IMR-90 (cell line): ENCODE measurements around the gene ROR2. TPM values are rescaled to one million over a fixed set of nuclear protein-coding genes. Genes with fewer than 3 reads are reported as not detected.

ENCODE experiments used
- ATAC-seq: fragments of 200-7000 bp; cut with Tn5 transposase; 2 replicates; pipeline ENCODE4 v1.9.1; 2020; ENCODE audit warnings: low read depth, mild to moderate bottlenecking, moderate library complexity
- BruUV-seq: library from RNA; stranded (reverse); fragments of 400-500 nt; replicated peaks from 2 replicates; lab custom pipeline; 2021; lab: Mats Ljungman, UMichigan
- CTCF ChIA-PET: fragments of 300-600 bp; formaldehyde crosslinking; extraction: SDS; loops from one replicate; lab custom pipeline; 2021; ENCODE audit warnings: antibody characterized with exemption; lab: Yijun Ruan, JAX
- POLR2A ChIA-PET: fragments of 300-600 bp; sonication (Branson Sonifier 250); formaldehyde crosslinking; loops from one replicate; lab custom pipeline; 2022; ENCODE audit warnings: antibody characterized with exemption; ENCODE audit not compliant: unreplicated experiment; lab: Charles Lee
- DNase-seq: peaks from one replicate; pipeline ENCODE4 v3.0.0; 2013
- H2AFZ ChIP-seq: replicated peaks from 2 replicates; pipeline ENCODE3; 2013; ENCODE audit warnings: low read length, mild to moderate bottlenecking; ENCODE audit not compliant: poor library complexity
- H2AK5ac ChIP-seq: 2 replicates; pipeline ENCODE4 v1.6.1; 2013; ENCODE audit warnings: low read depth, low read length, inconsistent platforms
- H2AK9ac ChIP-seq: replicated peaks from 2 replicates; pipeline ENCODE3; 2013; ENCODE audit warnings: mild to moderate bottlenecking, low read depth, low read length, moderate library complexity; ENCODE audit not compliant: poor library complexity
- H2BK120ac ChIP-seq: 2 replicates; pipeline ENCODE4 v1.6.1; 2013; ENCODE audit warnings: low read depth, low read length, inconsistent platforms
- H2BK15ac ChIP-seq: 3 replicates; pipeline ENCODE4 v1.6.1; 2013; ENCODE audit warnings: low read depth, low read length, inconsistent platforms
- H2BK20ac ChIP-seq: 2 replicates; pipeline ENCODE4 v1.6.1; 2013; ENCODE audit warnings: low read depth, mild to moderate bottlenecking, inconsistent platforms, low read length, moderate library complexity
- H2BK5ac ChIP-seq: 2 replicates; pipeline ENCODE4 v1.6.1; 2013; ENCODE audit warnings: mild to moderate bottlenecking, low read depth, low read length, inconsistent platforms; ENCODE audit not compliant: poor library complexity, severe bottlenecking
- H3K14ac ChIP-seq: replicated peaks from 2 replicates; pipeline ENCODE4 v1.6.1; 2013; ENCODE audit warnings: low read depth, low read length, inconsistent platforms
- H3K18ac ChIP-seq: 2 replicates; pipeline ENCODE4 v1.6.1; 2013; ENCODE audit warnings: low read depth, low read length, control low read depth
- H3K23ac ChIP-seq: 2 replicates; pipeline ENCODE4 v1.6.1; 2013; ENCODE audit warnings: low read depth, low read length, inconsistent platforms
- H3K27ac ChIP-seq: 2 replicates; pipeline ENCODE4 v1.5.1; 2013; ENCODE audit warnings: mild to moderate bottlenecking, control low read depth, low read length; ENCODE audit not compliant: insufficient read depth
- H3K27me3 ChIP-seq: 2 replicates; pipeline ENCODE4 v1.6.1; 2013; ENCODE audit warnings: low read length; ENCODE audit not compliant: control insufficient read depth, insufficient read depth
- H3K36me3 ChIP-seq: 2 replicates; pipeline ENCODE4 v1.6.1; 2013; ENCODE audit warnings: low read length, mixed read lengths; ENCODE audit not compliant: control insufficient read depth, insufficient read depth
- H3K4ac ChIP-seq: 2 replicates; pipeline ENCODE4 v1.6.1; 2013; ENCODE audit warnings: low read depth, low read length, inconsistent platforms
- H3K4me1 ChIP-seq: 2 replicates; pipeline ENCODE4 v1.6.1; 2013; ENCODE audit warnings: low read length, mixed read lengths; ENCODE audit not compliant: control insufficient read depth, insufficient read depth
- H3K4me2 ChIP-seq: 2 replicates; pipeline ENCODE4 v1.6.1; 2013; ENCODE audit warnings: low read depth, mild to moderate bottlenecking, control low read depth, low read length, moderate library complexity
- H3K4me3 ChIP-seq: 2 replicates; pipeline ENCODE4 v1.5.1; 2013; ENCODE audit warnings: low read depth, mild to moderate bottlenecking, control low read depth, low read length, moderate library complexity; ENCODE audit not compliant: insufficient read depth
- H3K56ac ChIP-seq: 2 replicates; pipeline ENCODE4 v1.6.1; 2013; ENCODE audit warnings: low read length, inconsistent platforms; ENCODE audit not compliant: insufficient read depth; ENCODE audit errors: extremely low read depth
- H3K79me1 ChIP-seq, 2 experiments: 2 replicates each; pipeline ENCODE4 v1.6.1; 2013; ENCODE audit warnings: low read length in 2 of 2, inconsistent platforms in 1 of 2, low read depth in 1 of 2
- H3K9ac ChIP-seq: 2 replicates; pipeline ENCODE4 v1.6.1; 2013; ENCODE audit warnings: low read depth, low read length, control low read depth
- H3K9me1 ChIP-seq: 2 replicates; pipeline ENCODE4 v1.6.1; 2013; ENCODE audit warnings: low read length, inconsistent platforms; ENCODE audit not compliant: insufficient read depth
- H3K9me3 ChIP-seq: 2 replicates; pipeline ENCODE4 v1.6.1; 2013; ENCODE audit warnings: low read length; ENCODE audit not compliant: control insufficient read depth, insufficient read depth
- H4K20me1 ChIP-seq: 2 replicates; pipeline ENCODE4 v1.6.1; 2013; ENCODE audit warnings: low read length, inconsistent platforms; ENCODE audit not compliant: insufficient read depth
- H4K5ac ChIP-seq: 2 replicates; pipeline ENCODE4 v1.6.1; 2013; ENCODE audit warnings: mild to moderate bottlenecking, low read depth, low read length, control low read depth
- H4K8ac ChIP-seq, 2 experiments: 2 replicates each; pipeline ENCODE4 v1.6.1; 2013; ENCODE audit warnings: low read depth in 2 of 2, low read length in 2 of 2, control low read depth in 1 of 2, inconsistent platforms in 1 of 2
- H4K91ac ChIP-seq: 2 replicates; pipeline ENCODE4 v1.6.1; 2013; ENCODE audit warnings: low read depth, low read length, inconsistent platforms; ENCODE audit not compliant: insufficient read depth
- CEBPB ChIP-seq: IDR thresholded peaks from 2 replicates; pipeline ENCODE4 v1.6.1; 2012; ENCODE audit warnings: low read depth, low read length, improper control_type of control experiment
- CHD1 ChIP-seq: IDR thresholded peaks from 2 replicates; pipeline ENCODE4 v1.6.1; 2012; ENCODE audit warnings: low read depth, low read length, improper control_type of control experiment
- ELK1 ChIP-seq: fragments of 150-350 bp; IDR thresholded peaks from 2 replicates; pipeline ENCODE4 v1.6.1; 2016; ENCODE audit warnings: low read depth, mild to moderate bottlenecking, low read length, moderate library complexity, borderline replicate concordance
- MAFK ChIP-seq: IDR thresholded peaks from 2 replicates; pipeline ENCODE4 v1.6.1; 2012; ENCODE audit warnings: low read depth, low read length, improper control_type of control experiment
- NFE2L2 ChIP-seq: fragments of 150-350 bp; IDR thresholded peaks from 2 replicates; pipeline ENCODE4 v1.6.1; 2016; ENCODE audit warnings: low read depth, mild to moderate bottlenecking, low read length
- WGBS, 2 experiments: methylation state at CpG; one replicate each; pipeline versions ENCODE4 v1.1.5 to v1.1.7; 2013; ENCODE audit warnings: missing lambda C conversion rate in 2 of 2; ENCODE audit not compliant: insufficient read length in 1 of 2; ENCODE audit errors: extremely low coverage in 2 of 2; 5-methylcytosine and 5-hydroxymethylcytosine counted together
- dilution Hi-C: fragments of 300-500 bp; cut with HindIII; formaldehyde crosslinking; loops from one replicate; pipeline ENCODE4 v1.14.3; 2018; ENCODE audit warnings: low sequenced_read_pairs; ENCODE audit not compliant: unreplicated experiment
- in situ Hi-C: fragments of 300-500 bp; cut with MboI; formaldehyde crosslinking; loops from 3 replicates; pipeline ENCODE4 v1.14.3; 2019; ENCODE audit warnings: low sequenced_read_pairs, inconsistent platforms, mixed read lengths
- intact Hi-C: fragments of 100-400 bp; cut with micrococcal nuclease; formaldehyde crosslinking; loops from 2 replicates; pipeline ENCODE4 v1.10.0; 2022
- polyA plus RNA-seq, 3 experiments: library from polyadenylated mRNA; depleted of rRNA; stranded (reverse); fragments of >200 nt; gene quantifications; 2 replicates each; pipeline ENCODE4 v1.2.3, GENCODE V29; 2012; ENCODE audit warnings: low replicate concordance in 1 of 3
- total RNA-seq: library from RNA; depleted of rRNA; stranded (reverse); fragments of >200 nt; gene quantifications from 2 replicates; pipeline ENCODE4 v1.2.3, GENCODE V29; 2012
- TF ChIP-seq, protein P1 (sequence below): conservative IDR thresholded peaks from 2 replicates; pipeline ENCODE4 v1.5.1; 2012; ENCODE audit warnings: mild to moderate bottlenecking, low read depth, low read length, improper control_type of control experiment
- TF ChIP-seq, protein P2 (sequence below): fragments of 150-350 bp; IDR thresholded peaks from 2 replicates; pipeline ENCODE4 v1.6.1; 2017; ENCODE audit warnings: mild to moderate bottlenecking, antibody characterized with exemption, low read length, low read depth

ROR2 gene
- total and polyA plus RNA-seq, 2 of the 4 experiments (the other 2 are of a cell fraction): 2.3 to 4.8 TPM

- H2BK120ac ChIP-seq: no peak overlapping the region
- no peaks in the 10 kb centered on the region for H3K79me1 ChIP-seq
- H2AK9ac ChIP-seq: no peak overlapping the region
- no CpG with 5 or more reads among the region's 8 CpGs for WGBS, 2 experiments
- no peaks in the 10 kb centered on the region for H3K36me3 ChIP-seq
- no peaks in the 10 kb centered on the region for H3K9me3 ChIP-seq
- H3K4ac ChIP-seq: no peak overlapping the region
- no peak overlapping the region for H3K18ac ChIP-seq
- no peak overlapping the region for H4K8ac ChIP-seq
- H3K4me1 ChIP-seq: peaks cover 2% of the 10 kb centered on the region; the same call in 1 of the 2 replicates
- H2AFZ ChIP-seq: no peak overlapping the region
- BruUV-seq: no TSS peak
- H2AK5ac ChIP-seq: no peak overlapping the region
- ATAC-seq (no peak), DNase-seq (no peak)
- no peak overlapping the region for H3K23ac ChIP-seq
- TF ChIP-seq, protein P1, sequence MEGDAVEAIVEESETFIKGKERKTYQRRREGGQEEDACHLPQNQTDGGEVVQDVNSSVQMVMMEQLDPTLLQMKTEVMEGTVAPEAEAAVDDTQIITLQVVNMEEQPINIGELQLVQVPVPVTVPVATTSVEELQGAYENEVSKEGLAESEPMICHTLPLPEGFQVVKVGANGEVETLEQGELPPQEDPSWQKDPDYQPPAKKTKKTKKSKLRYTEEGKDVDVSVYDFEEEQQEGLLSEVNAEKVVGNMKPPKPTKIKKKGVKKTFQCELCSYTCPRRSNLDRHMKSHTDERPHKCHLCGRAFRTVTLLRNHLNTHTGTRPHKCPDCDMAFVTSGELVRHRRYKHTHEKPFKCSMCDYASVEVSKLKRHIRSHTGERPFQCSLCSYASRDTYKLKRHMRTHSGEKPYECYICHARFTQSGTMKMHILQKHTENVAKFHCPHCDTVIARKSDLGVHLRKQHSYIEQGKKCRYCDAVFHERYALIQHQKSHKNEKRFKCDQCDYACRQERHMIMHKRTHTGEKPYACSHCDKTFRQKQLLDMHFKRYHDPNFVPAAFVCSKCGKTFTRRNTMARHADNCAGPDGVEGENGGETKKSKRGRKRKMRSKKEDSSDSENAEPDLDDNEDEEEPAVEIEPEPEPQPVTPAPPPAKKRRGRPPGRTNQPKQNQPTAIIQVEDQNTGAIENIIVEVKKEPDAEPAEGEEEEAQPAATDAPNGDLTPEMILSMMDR: no peak
- TF ChIP-seq CHD1: no peak
- TF ChIP-seq NFE2L2: no peak
- TF ChIP-seq, protein P2, sequence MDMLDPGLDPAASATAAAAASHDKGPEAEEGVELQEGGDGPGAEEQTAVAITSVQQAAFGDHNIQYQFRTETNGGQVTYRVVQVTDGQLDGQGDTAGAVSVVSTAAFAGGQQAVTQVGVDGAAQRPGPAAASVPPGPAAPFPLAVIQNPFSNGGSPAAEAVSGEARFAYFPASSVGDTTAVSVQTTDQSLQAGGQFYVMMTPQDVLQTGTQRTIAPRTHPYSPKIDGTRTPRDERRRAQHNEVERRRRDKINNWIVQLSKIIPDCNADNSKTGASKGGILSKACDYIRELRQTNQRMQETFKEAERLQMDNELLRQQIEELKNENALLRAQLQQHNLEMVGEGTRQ: no peak
- TF ChIP-seq MAFK: no peak
- no peak for TF ChIP-seq ELK1
- TF ChIP-seq CEBPB: no peak
- H3K4me3 ChIP-seq: no peak overlapping the region
- no peak overlapping the region for H3K14ac ChIP-seq
- H3K4me2 ChIP-seq: no peak overlapping the region
- H2BK5ac ChIP-seq: no peak overlapping the region
- intact Hi-C loops (no loop called here), dilution Hi-C loops (no loop called here), in situ Hi-C loops (no loop called here)
- H2BK20ac ChIP-seq: no peak overlapping the region
- H4K5ac ChIP-seq: no peak overlapping the region
- H3K9ac ChIP-seq: no peak overlapping the region
- no peaks in the 10 kb centered on the region; the same call in 1 of the 2 replicates for H3K9me1 ChIP-seq
- POLR2A ChIA-PET: no interaction called here
- H4K20me1 ChIP-seq: no peaks in the 10 kb centered on the region
- peaks cover 21% of the 10 kb centered on the region for H3K27me3 ChIP-seq
- CTCF ChIA-PET: no interaction called here
- H3K56ac ChIP-seq: no peak overlapping the region
- H3K27ac ChIP-seq: no peak overlapping the region
- no peak overlapping the region for H2BK15ac ChIP-seq
- H4K91ac ChIP-seq: no peak overlapping the region
These were observed 45.1 kb upstream of the ROR2 start for GRCh38 chr9:91995000-91995655.
